SU-DHL-6 (cell line): Measurements from ENCODE around the gene FAM171A1.

Experiments used
- H2AFZ ChIP-seq: fragments of 200-600 bp; sonication (generic); 2 replicates; pipeline ENCODE4 v1.6.1; 2014; ENCODE audit warnings: low read depth, mild to moderate bottlenecking, moderate library complexity, mixed read lengths, antibody characterized with exemption, low read length; ENCODE audit not compliant: severe bottlenecking
- H3F3A ChIP-seq: fragments of 200-600 bp; shearing (Covaris generic); 2 replicates; pipeline ENCODE4 v1.6.0; 2016; ENCODE audit warnings: antibody characterized with exemption, mild to moderate bottlenecking; ENCODE audit not compliant: insufficient read depth
- H3K27ac ChIP-seq: fragments of 200-600 bp; sonication (generic); 2 replicates; pipeline ENCODE4 v1.5.1; 2016; ENCODE audit warnings: low read depth, mild to moderate bottlenecking, low read length, moderate library complexity, mixed read lengths
- H3K27me3 ChIP-seq: fragments of 200-600 bp; sonication (generic), shearing (Covaris generic); 2 replicates; pipeline ENCODE4 v1.6.0; 2014; ENCODE audit warnings: mild to moderate bottlenecking, low read length
- H3K36me3 ChIP-seq: fragments of 200-600 bp; sonication (generic); 2 replicates; pipeline ENCODE4 v1.6.1; 2014; ENCODE audit warnings: mild to moderate bottlenecking, low read length, mixed read lengths
- H3K4me2 ChIP-seq: fragments of 300-600, 200-600 bp; shearing (Covaris generic), sonication (generic); 2 replicates; pipeline ENCODE4 v1.6.0; 2014; ENCODE audit warnings: low read length, low read depth, mild to moderate bottlenecking; ENCODE audit not compliant: poor library complexity, severe bottlenecking
- H3K4me3 ChIP-seq: fragments of 200-600 bp; sonication (generic); 2 replicates; pipeline ENCODE4 v1.5.1; 2014; ENCODE audit warnings: antibody characterized with exemption, low read length, mild to moderate bottlenecking, mixed read lengths; ENCODE audit not compliant: insufficient read depth, poor library complexity, severe bottlenecking
- H3K79me2 ChIP-seq: fragments of 200-600 bp; sonication (generic); 2 replicates; pipeline ENCODE4 v1.6.1; 2014; ENCODE audit warnings: mild to moderate bottlenecking, low read length, moderate library complexity; ENCODE audit not compliant: insufficient read depth
- H3K9ac ChIP-seq: fragments of 200-600 bp; sonication (generic); 2 replicates; pipeline ENCODE4 v1.7.0; 2014; ENCODE audit warnings: mild to moderate bottlenecking, low read length
- H3K9me2 ChIP-seq: fragments of 200-600 bp; sonication (generic); replicated peaks from 2 replicates; pipeline ENCODE4 v1.6.1; 2014; ENCODE audit warnings: low read length; ENCODE audit not compliant: insufficient read depth
- H3K9me3 ChIP-seq: fragments of 200-600 bp; sonication (generic); 2 replicates; pipeline ENCODE4 v1.6.1; 2014; ENCODE audit warnings: low read length, mixed read lengths; ENCODE audit not compliant: insufficient read depth
- H4K20me1 ChIP-seq: fragments of 200-600 bp; sonication (generic); 2 replicates; pipeline ENCODE4 v1.6.1; 2014; ENCODE audit warnings: low read depth, mild to moderate bottlenecking, antibody characterized with exemption, low read length, moderate library complexity, mixed read lengths
- EZH2phosphoT487 ChIP-seq: fragments of 200-600 bp; sonication (generic), shearing (Covaris generic); conservative IDR thresholded peaks from 2 replicates; pipeline ENCODE4 v1.6.1; 2018; ENCODE audit warnings: mild to moderate bottlenecking, antibody characterized with exemption, low read length, moderate library complexity, mixed read lengths
- TF ChIP-seq, protein P1 (sequence below): fragments of 200-600 bp; sonication (generic); IDR thresholded peaks from one replicate; pipeline ENCODE4 v1.5.1; 2017; ENCODE audit warnings: antibody characterized with exemption, mild to moderate bottlenecking, low read length, moderate library complexity; ENCODE audit not compliant: insufficient read depth, poor library complexity, severe bottlenecking

The FAM171A1 gene

DNA sequence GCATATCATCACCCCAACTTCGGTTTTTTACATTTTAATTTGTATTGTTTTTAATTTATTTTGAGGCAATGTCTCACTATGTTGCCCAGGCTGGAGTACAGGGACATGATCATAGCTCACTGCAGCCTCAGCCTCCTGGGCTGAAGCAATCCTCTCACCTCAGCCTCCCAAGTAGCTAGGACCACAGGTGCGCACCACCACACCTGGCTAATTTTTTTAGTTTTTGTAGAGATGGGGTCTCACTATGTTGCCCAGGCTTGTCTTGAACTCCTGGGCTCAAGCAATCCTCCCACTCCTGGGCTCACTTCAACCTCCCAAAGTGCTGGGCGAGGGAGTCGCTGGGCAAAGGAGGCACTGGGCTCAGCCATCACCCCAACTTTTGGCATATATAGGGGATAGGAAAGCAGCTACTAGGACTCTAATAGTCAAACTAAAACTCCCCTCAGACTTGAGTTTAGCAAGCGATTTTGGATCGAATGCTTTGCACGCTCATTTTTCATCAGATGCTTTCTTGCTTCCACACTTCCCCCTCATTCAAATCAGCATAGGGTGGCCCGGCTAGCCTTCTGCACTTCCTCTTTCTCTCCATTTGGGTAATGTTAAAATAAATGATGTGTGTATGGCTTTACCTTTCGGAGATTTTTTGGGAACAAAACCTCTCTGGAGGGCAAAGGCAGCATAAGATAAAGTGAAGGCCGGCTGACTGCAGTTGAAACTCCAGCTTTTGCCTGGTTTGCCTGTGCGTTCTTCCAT lies 181.8 kb downstream of the FAM171A1 start:
- Histone ChIP-seq H3F3A (no peaks in the 10 kb centered on the region), H3K9me3 (no peaks in the 10 kb centered on the region), H3K27ac (no peak overlapping the region), H3K36me3 (no peaks in the 10 kb centered on the region), H4K20me1 (no peaks in the 10 kb centered on the region), H3K79me2 (no peaks in the 10 kb centered on the region), H3K27me3 (no peaks in the 10 kb centered on the region), H3K4me3 (no peak overlapping the region), H3K9me2 (no peaks in the 10 kb centered on the region), H3K4me2 (no peak overlapping the region), H2AFZ (no peak overlapping the region), H3K9ac (no peak overlapping the region)
- TF ChIP-seq, protein P1, sequence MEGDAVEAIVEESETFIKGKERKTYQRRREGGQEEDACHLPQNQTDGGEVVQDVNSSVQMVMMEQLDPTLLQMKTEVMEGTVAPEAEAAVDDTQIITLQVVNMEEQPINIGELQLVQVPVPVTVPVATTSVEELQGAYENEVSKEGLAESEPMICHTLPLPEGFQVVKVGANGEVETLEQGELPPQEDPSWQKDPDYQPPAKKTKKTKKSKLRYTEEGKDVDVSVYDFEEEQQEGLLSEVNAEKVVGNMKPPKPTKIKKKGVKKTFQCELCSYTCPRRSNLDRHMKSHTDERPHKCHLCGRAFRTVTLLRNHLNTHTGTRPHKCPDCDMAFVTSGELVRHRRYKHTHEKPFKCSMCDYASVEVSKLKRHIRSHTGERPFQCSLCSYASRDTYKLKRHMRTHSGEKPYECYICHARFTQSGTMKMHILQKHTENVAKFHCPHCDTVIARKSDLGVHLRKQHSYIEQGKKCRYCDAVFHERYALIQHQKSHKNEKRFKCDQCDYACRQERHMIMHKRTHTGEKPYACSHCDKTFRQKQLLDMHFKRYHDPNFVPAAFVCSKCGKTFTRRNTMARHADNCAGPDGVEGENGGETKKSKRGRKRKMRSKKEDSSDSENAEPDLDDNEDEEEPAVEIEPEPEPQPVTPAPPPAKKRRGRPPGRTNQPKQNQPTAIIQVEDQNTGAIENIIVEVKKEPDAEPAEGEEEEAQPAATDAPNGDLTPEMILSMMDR = no peak
- TF ChIP-seq EZH2phosphoT487 = no peak

DNA sequence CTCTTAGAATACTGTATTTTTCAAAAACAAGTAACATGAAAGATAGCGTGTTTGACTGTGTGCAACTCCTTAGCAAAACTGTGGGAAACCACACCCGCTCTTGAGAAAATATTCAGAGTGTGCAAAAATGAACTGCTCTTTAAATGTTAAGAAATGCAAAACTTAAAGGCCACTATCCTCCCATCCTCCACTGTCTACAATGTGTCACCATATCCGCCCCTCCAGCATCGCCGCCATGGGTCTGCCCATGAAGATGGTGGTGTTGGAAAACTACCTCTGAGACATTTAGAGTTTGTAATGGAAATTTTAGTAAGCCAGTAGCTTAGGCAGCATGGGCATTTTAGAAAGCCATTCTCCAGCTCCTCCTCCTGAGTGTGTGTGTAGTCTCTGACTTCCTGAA lies 182.5 kb downstream of the FAM171A1 start:
- H3K9me2 ChIP-seq = no peaks in the 10 kb centered on the region
- no peaks in the 10 kb centered on the region for H3K27me3 ChIP-seq
- H3K9me3 ChIP-seq = no peaks in the 10 kb centered on the region
- H3K27ac ChIP-seq = no peak overlapping the region
- H3K9ac ChIP-seq = no peak overlapping the region
- no peaks in the 10 kb centered on the region for H4K20me1 ChIP-seq
- no peak overlapping the region for H3K4me3 ChIP-seq
- H3K79me2 ChIP-seq = no peaks in the 10 kb centered on the region
- no peaks in the 10 kb centered on the region for H3F3A ChIP-seq
- no peaks in the 10 kb centered on the region for H3K36me3 ChIP-seq
- H3K4me2 ChIP-seq = no peak overlapping the region
- H2AFZ ChIP-seq = no peak overlapping the region
- TF ChIP-seq, protein P1 = no peak
- no peak for TF ChIP-seq EZH2phosphoT487

DNA sequence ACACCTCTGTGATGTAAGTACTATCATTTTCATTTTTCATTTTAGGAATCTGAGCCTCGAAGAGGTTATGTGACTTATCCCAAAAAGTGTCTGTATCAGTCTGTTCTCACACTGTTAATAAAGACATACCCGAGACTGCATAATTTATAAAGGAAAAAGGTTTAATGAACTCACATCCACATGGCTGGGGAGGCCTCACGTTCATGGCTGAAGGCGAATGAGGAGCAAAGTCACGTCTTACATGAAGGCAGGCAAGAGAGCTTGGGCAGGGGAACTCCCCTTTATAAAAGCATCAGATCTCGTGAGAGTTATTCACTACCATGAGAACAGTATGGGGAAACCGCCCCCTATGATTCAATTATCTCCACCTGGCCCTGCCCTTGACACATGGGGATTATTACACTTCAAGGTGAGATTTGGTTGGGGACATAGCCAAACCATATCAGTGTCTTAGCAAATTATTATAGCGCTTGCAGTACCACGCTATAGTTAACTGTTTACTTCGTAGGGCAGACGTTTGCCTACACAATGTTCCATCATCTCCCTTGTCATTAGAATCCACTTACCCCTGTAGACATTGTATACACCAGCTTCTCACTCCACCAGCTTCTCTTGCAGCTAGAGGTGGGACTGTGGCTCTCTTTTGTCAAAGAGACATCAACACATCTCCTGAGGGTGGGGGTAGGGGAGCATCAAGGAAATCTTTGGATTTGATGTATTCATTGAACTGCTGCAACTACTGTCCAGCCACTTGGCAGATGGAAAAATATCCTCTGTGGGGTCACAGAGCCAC lies 187.2 kb downstream of the FAM171A1 start:
- H3F3A ChIP-seq = no peaks in the 10 kb centered on the region
- H3K27me3 ChIP-seq = no peaks in the 10 kb centered on the region
- no peak overlapping the region for H3K27ac ChIP-seq
- TF ChIP-seq, protein P1 = no peak
- TF ChIP-seq EZH2phosphoT487 = no peak
- H3K4me3 ChIP-seq = no peak overlapping the region
- no peak overlapping the region for H3K9ac ChIP-seq
- no peaks in the 10 kb centered on the region for H4K20me1 ChIP-seq
- H3K4me2 ChIP-seq = no peak overlapping the region
- no peaks in the 10 kb centered on the region for H3K79me2 ChIP-seq
- no peaks in the 10 kb centered on the region for H3K9me3 ChIP-seq
- no peaks in the 10 kb centered on the region for H3K36me3 ChIP-seq
- H2AFZ ChIP-seq = no peak overlapping the region
- no peaks in the 10 kb centered on the region for H3K9me2 ChIP-seq
